HG02943 (cell line): ENCODE results near the gene SMLR1.
A peak's percentile ranks its signal among the peaks of the same experiment; 100 is the strongest.

Experiments
- ATAC-seq: cut with Tn5 transposase; IDR thresholded peaks from one replicate; pipeline ENCODE4 v1.9.1; 2021; ENCODE audit warnings: mild to moderate bottlenecking, low read depth, moderate library complexity; ENCODE audit not compliant: unreplicated experiment

Gene SMLR1

GRCh38 chr6:130824978-130825694 is 2.1 kb upstream of the SMLR1 start:
- no peak for ATAC-seq

- ATAC-seq: no peak
Measured at GRCh38 chr6:130825772-130826441, 1.3 kb upstream of the SMLR1 start.

GRCh38 chr6:130826442-130827246 is 562 bp upstream of the SMLR1 start:
- no peak for ATAC-seq

DNA sequence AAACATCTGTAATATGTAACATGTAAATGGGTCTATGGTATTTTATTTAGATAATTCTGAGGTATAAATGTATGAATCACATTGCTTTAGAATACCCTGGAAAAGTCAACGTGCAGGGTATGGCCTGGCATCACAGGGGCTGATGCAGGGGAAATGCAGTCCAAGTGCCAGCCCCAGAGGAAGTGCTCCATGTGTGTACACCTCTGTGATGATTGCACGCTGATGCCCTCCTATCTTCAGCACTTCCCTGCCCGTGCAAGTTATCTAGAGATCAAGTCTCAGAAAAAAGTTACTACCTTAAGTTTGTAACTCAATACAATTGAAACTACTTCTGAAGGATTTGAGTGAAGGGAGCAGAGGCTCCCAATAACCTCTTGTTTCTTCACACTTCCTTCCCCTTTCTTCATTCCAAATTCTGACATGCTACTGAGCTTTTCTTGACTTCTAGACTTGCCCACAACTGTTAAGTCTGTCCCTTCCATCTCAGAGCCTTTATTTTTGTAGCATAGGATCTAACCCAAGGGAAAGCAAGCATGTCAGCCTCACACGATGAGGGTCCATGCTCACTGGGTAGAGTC is 2.2 kb downstream of the SMLR1 start:
- ATAC-seq: no peak

GRCh38 chr6:130831607-130832006 is 4.4 kb downstream of the SMLR1 start:
- ATAC-seq: no peak

GRCh38 chr6:130833569-130833968 is 6.4 kb downstream of the SMLR1 start:
- no peak for ATAC-seq

DNA sequence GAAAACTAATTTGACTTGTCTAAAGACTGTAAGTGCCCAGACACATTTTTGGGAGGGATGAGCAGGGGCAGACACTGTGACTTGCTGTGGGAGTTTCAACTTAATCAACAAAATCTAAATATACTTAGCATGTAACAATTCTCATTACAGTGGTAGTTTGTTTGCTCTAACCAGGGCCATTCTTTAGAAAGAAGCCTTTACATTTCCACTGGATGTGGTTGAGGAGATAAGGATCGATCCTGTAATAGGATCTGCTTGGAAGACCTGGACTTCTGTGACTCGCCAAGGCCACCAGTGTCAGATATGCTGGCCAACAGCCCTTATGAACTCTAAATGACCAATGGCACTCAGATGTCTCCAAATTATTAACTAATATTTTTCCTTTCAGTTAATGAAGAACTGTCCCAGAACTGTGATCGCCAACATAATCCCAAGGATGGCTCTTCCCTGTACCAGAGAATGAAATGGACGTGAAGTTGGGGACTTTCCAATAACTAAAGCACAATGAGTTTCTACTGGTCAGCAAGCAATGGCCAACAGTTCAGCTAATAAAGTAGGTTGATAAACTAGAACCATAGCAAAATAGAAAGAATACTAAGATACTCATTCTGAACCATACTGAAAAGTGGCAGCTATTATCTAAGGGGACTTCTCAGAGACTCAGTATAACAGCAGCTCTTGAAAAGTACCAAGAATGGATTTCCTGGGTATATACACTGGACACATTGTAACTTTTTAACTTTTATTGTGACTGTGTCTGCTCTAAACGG is 7.5 kb downstream of the SMLR1 start:
- ATAC-seq: no peak

- ATAC-seq: no peak
Measured at GRCh38 chr6:130836055-130836640, 8.9 kb downstream of the SMLR1 start.

- ATAC-seq: no peak
Measured at GRCh38 chr6:130837067-130837466, 9.9 kb downstream of the SMLR1 start.

- no peak for ATAC-seq
Measured at GRCh38 chr6:130838250-130838860, 11.1 kb downstream of the SMLR1 start.

DNA sequence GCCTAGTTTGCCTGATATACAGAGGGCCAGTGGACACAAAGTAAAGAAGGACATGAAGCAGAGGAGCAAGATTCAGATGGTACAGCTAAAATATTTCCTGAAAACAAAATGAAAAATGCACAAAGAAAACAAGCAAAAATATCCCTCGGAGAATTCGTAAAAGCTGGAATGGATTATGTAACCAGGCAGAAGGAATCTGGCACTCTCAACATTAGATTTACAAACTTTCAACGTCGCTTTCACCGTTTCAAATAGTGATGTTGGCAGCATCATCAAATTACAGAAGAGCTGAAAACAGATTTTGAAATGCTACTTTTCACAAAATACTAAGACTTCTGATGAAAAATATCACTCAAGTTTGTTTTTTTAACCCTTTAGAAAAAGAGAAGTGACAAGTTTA is 11.7 kb downstream of the SMLR1 start:
- ATAC-seq: no peak

GRCh38 chr6:130839379-130839778 is 12.2 kb downstream of the SMLR1 start:
- ATAC-seq: no peak

GRCh38 chr6:130840050-130840449 is 12.8 kb downstream of the SMLR1 start:
- ATAC-seq: no peak

DNA sequence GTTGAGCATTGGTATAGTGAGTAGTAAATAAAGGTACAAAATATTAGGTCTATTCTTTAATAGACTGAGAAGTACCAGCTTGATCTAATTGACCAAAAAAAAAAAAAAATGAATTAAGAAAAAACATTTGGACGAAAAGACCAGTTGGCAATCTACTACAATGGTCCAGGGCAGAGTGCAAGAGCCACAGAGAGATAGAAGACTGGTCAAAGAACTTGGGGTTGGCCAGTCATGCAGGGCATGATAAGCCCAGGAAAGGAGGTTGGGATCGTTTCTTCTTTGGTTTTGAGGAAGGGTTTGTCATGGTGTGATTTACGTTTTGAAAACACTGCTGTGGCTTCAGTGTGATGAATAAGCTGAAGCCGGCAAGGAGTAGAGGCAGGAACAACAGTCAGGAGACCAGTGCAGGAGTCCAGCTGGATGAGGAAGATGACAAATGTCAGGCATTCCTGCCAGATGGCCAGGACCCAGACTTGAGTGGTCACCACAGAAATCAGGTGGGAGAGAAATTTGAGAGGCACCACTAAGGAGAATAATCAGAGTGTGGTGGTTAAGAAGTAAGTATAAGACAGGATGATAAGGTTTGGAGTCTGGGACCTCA is 14.0 kb downstream of the SMLR1 start:
- ATAC-seq: no peak

DNA sequence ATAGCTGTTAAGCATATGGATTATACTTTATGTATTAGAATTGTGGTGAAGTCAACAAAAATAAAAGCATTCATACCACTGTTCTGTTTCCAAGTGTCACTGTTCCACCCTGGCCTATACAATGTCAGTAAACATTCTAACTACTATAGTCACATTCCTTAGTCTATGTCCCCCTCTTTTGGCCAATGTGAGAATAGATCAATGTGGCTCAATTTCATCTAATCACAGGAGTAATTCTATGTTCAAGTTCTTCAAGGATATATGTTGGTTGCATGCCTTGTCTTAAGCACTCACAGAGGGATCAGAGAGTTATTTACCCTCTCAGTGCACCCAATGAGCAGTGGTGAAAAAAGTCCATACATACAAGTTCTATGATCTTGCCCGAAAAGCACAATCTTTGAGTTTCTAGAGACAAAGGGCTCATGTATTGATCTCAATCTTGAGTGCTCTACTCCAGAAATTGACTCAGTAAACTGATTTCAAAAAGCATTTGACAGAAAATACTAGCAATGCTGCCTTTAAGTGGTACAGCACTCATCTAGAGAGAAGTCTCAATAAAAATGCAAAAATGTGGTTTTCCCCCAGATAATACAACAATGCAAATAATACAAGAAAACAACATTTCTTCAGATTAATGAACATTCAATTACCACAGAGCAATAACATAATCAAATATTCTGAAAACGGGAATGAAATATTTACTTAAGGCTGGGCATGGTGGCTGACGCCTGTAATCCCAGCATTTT is 16.5 kb downstream of the SMLR1 start:
- ATAC-seq: peak; percentile 61

GRCh38 chr6:130846501-130846900 is 19.3 kb downstream of the SMLR1 start:
- no peak for ATAC-seq

GRCh38 chr6:130847001-130847910 is 20.1 kb downstream of the SMLR1 start:
- no peak for ATAC-seq
